ACC112 (cell line): Measurements from ENCODE around the gene TPRG1L.
"Not testable (repeated sequence)": the region's sequence is repeated elsewhere in the genome, so short reads cannot be mapped to it uniquely, and the experiment has no call there.

Experiments used
- H2AFZ ChIP-seq: fragments of 200-600 bp; sonication (generic); one replicate; pipeline ENCODE4 v1.6.0; 2017; ENCODE audit warnings: antibody characterized with exemption, low read length; ENCODE audit not compliant: unreplicated experiment
- H3K27ac ChIP-seq: fragments of 200-600 bp; sonication (generic); 2 replicates; pipeline ENCODE4 v1.5.1; 2014; ENCODE audit warnings: low read depth, mild to moderate bottlenecking, antibody characterized with exemption, low read length, moderate library complexity
- H3K27me3 ChIP-seq: fragments of 200-600 bp; sonication (generic); 2 replicates; pipeline ENCODE4 v1.6.1; 2014; ENCODE audit warnings: mild to moderate bottlenecking, antibody characterized with exemption, low read length, moderate library complexity, mixed read lengths; ENCODE audit not compliant: insufficient read depth
- H3K36me3 ChIP-seq: fragments of 200-600 bp; sonication (generic); 2 replicates; pipeline ENCODE4 v1.6.1; 2016; ENCODE audit warnings: mild to moderate bottlenecking, antibody characterized with exemption, low read length, moderate library complexity, mixed read lengths; ENCODE audit not compliant: insufficient read depth
- H3K4me1 ChIP-seq: fragments of 200-600 bp; sonication (generic); one replicate; pipeline ENCODE4 v1.6.1; 2016; ENCODE audit warnings: low read length, mixed read lengths; ENCODE audit not compliant: insufficient read depth, unreplicated experiment, control insufficient read depth
- H3K4me3 ChIP-seq: fragments of 200-600 bp; sonication (generic); 2 replicates; pipeline ENCODE4 v1.5.1; 2014; ENCODE audit warnings: mild to moderate bottlenecking, low read depth, low read length
- H3K79me2 ChIP-seq: fragments of 200-600 bp; sonication (generic); one replicate; pipeline ENCODE4 v1.6.0; 2016; ENCODE audit warnings: low read length; ENCODE audit not compliant: control insufficient read depth, unreplicated experiment, insufficient read depth

Gene TPRG1L

GRCh38 chr1:3624200-3625136, at the start of gene TPRG1L:
Gene TPRG1L, plus strand, starts transcription at chr1:3625015. Its CDS starts 58 bp downstream, at chr1:3625073.
- peak within 1 kb of the TSS; percentile 99 for H3K4me3 ChIP-seq
- 0 out of 2 replicates have a peak, but pooled peaks cover 4% of the 10 kb centered on the region for H3K36me3 ChIP-seq
- no peak within 1 kb of the TSS for H3K27ac ChIP-seq
- no peaks in the 10 kb centered on the region for H3K27me3 ChIP-seq
- peak within 1 kb of the TSS; percentile 98 for H2AFZ ChIP-seq
- H3K4me1 ChIP-seq = peaks cover 14% of the 10 kb centered on the region
- no peaks in the 10 kb centered on the region for H3K79me2 ChIP-seq

DNA sequence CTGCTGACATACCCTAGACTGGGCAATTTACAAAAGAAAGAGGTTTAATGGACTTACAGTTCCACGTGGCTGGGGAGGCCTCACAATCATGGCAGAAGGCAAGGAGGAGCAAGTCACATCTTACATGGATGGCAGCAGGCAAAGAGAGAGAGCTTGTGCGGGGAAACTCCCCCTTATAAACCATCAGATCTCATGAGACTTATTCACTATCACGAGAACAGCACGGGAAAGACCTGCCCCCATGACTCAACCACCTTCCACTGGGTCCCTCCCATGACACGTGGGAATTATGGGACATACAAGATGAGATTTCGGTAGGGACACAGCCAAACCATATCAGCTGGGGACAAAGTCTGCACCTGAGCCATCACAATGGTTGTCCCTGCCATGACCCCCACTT, 49.3 kb upstream of the TPRG1L start:
- H3K27ac ChIP-seq, H2AFZ ChIP-seq, H3K4me3 ChIP-seq, H3K4me1 ChIP-seq, H3K27me3 ChIP-seq, H3K36me3 ChIP-seq, H3K79me2 ChIP-seq: not testable (repeated sequence)

- H3K36me3 ChIP-seq = no peaks in the 10 kb centered on the region
- no peak overlapping the region for H3K27ac ChIP-seq
- H3K79me2 ChIP-seq = no peaks in the 10 kb centered on the region
- no peak overlapping the region for H3K4me3 ChIP-seq
- no peaks in the 10 kb centered on the region for H3K4me1 ChIP-seq
- no peaks in the 10 kb centered on the region for H3K27me3 ChIP-seq
- no peak overlapping the region for H2AFZ ChIP-seq
These were observed 48.8 kb upstream of the TPRG1L start for GRCh38 chr1:3575993-3576392.

GRCh38 chr1:3577300-3577699, 47.5 kb upstream of the TPRG1L start:
- Histone ChIP-seq H3K4me3 (no peak overlapping the region), H3K27me3 (no peaks in the 10 kb centered on the region), H3K27ac (no peak overlapping the region), H3K36me3 (no peaks in the 10 kb centered on the region), H2AFZ (no peak overlapping the region), H3K79me2 (no peaks in the 10 kb centered on the region), H3K4me1 (no peaks in the 10 kb centered on the region)

GRCh38 chr1:3577711-3578432, 46.9 kb upstream of the TPRG1L start:
- Histone ChIP-seq H3K27ac (no peak overlapping the region), H3K4me1 (no peaks in the 10 kb centered on the region), H2AFZ (no peak overlapping the region), H3K36me3 (no peaks in the 10 kb centered on the region), H3K27me3 (no peaks in the 10 kb centered on the region), H3K4me3 (no peak overlapping the region), H3K79me2 (no peaks in the 10 kb centered on the region)

GRCh38 chr1:3578433-3578805, 46.4 kb upstream of the TPRG1L start:
- no peak overlapping the region for H3K4me3 ChIP-seq
- no peak overlapping the region for H2AFZ ChIP-seq
- H3K4me1 ChIP-seq = no peaks in the 10 kb centered on the region
- H3K79me2 ChIP-seq = no peaks in the 10 kb centered on the region
- H3K27ac ChIP-seq = no peak overlapping the region
- no peaks in the 10 kb centered on the region for H3K36me3 ChIP-seq
- no peaks in the 10 kb centered on the region for H3K27me3 ChIP-seq

- Histone ChIP-seq H3K4me3 (no peak overlapping the region), H3K27me3 (no peaks in the 10 kb centered on the region), H3K4me1 (no peaks in the 10 kb centered on the region), H2AFZ (no peak overlapping the region), H3K79me2 (no peaks in the 10 kb centered on the region), H3K27ac (no peak overlapping the region), H3K36me3 (no peaks in the 10 kb centered on the region)
These were observed 45.9 kb upstream of the TPRG1L start for GRCh38 chr1:3578906-3579305.

GRCh38 chr1:3579626-3580025, 45.2 kb upstream of the TPRG1L start:
- Histone ChIP-seq H2AFZ (no peak overlapping the region), H3K4me1 (no peaks in the 10 kb centered on the region), H3K4me3 (no peak overlapping the region), H3K79me2 (no peaks in the 10 kb centered on the region), H3K36me3 (no peaks in the 10 kb centered on the region), H3K27ac (no peak overlapping the region), H3K27me3 (no peaks in the 10 kb centered on the region)

GRCh38 chr1:3580231-3580630, 44.6 kb upstream of the TPRG1L start:
- Histone ChIP-seq H3K27ac (no peak overlapping the region), H3K27me3 (no peaks in the 10 kb centered on the region), H2AFZ (no peak overlapping the region), H3K4me1 (no peaks in the 10 kb centered on the region), H3K79me2 (no peaks in the 10 kb centered on the region), H3K4me3 (no peak overlapping the region), H3K36me3 (no peaks in the 10 kb centered on the region)

- Histone ChIP-seq H3K4me1 (no peaks in the 10 kb centered on the region), H3K27me3 (no peaks in the 10 kb centered on the region), H3K36me3 (no peaks in the 10 kb centered on the region), H3K4me3 (no peak overlapping the region), H3K79me2 (no peaks in the 10 kb centered on the region), H3K27ac (no peak overlapping the region), H2AFZ (no peak overlapping the region)
These were observed 43.3 kb upstream of the TPRG1L start for GRCh38 chr1:3581296-3582036.
